Smooth muscle cell (in vitro differentiated cells): ENCODE measurements around the gene TTC16. TPM values are rescaled to one million over a fixed set of nuclear protein-coding genes. Genes with fewer than 3 reads are reported as not detected.

Source experiments
- DNase-seq: peaks from one replicate; lab custom pipeline; 2025; ENCODE audit not compliant: unreplicated experiment; lab: John Stamatoyannopoulos, UW
- H2AFZ ChIP-seq: fragments of 200-600 bp; sonication (generic); 2 replicates; pipeline ENCODE4 v1.6.0; 2016; ENCODE audit warnings: antibody characterized with exemption, low read depth, mild to moderate bottlenecking
- H3F3A ChIP-seq: fragments of 200-600 bp; sonication (generic); 2 replicates; pipeline ENCODE4 v1.6.0; 2017; ENCODE audit warnings: antibody characterized with exemption, low read depth
- H3K27ac ChIP-seq: fragments of 200-600 bp; sonication (generic); 2 replicates; pipeline ENCODE4 v1.5.1; 2016; ENCODE audit warnings: low read depth, mild to moderate bottlenecking
- H3K27me3 ChIP-seq: fragments of 200-600 bp; sonication (generic); 2 replicates; pipeline ENCODE4 v1.6.1; 2016; ENCODE audit warnings: low read depth, mild to moderate bottlenecking
- H3K36me3 ChIP-seq: fragments of 200-600 bp; sonication (generic); 2 replicates; pipeline ENCODE4 v1.5.1; 2016; ENCODE audit warnings: low read depth
- H3K4me1 ChIP-seq: fragments of 200-600 bp; sonication (generic); 2 replicates; pipeline ENCODE4 v1.5.1; 2016; ENCODE audit warnings: low read depth
- H3K4me2 ChIP-seq: fragments of 200-600 bp; sonication (generic); 2 replicates; pipeline ENCODE4 v1.6.0; 2016; ENCODE audit warnings: mild to moderate bottlenecking
- H3K4me3 ChIP-seq: fragments of 200-600 bp; sonication (generic); 2 replicates; pipeline ENCODE4 v1.5.1; 2016; ENCODE audit warnings: mild to moderate bottlenecking
- H3K79me2 ChIP-seq: fragments of 200-600 bp; sonication (generic); 2 replicates; pipeline ENCODE4 v1.6.0; 2016; ENCODE audit warnings: low read depth, mild to moderate bottlenecking
- H3K9ac ChIP-seq: fragments of 200-600 bp; sonication (generic); 2 replicates; pipeline ENCODE4 v1.6.0; 2016; ENCODE audit warnings: low read depth
- H3K9me3 ChIP-seq: fragments of 200-600 bp; sonication (generic); replicated peaks from 2 replicates; pipeline ENCODE4 v1.5.1; 2016; ENCODE audit warnings: low read depth
- H4K20me1 ChIP-seq: fragments of 200-600 bp; sonication (generic); 2 replicates; pipeline ENCODE4 v1.6.0; 2016; ENCODE audit warnings: low read depth
- CTCF ChIP-seq: fragments of 200-600 bp; sonication (generic); IDR thresholded peaks from 2 replicates; pipeline ENCODE4 v1.5.1; 2017; ENCODE audit warnings: borderline replicate concordance, mild to moderate bottlenecking, antibody characterized with exemption; ENCODE audit not compliant: insufficient read depth, poor library complexity, severe bottlenecking
- WGBS: methylation state at CpG from one replicate; pipeline ENCODE4 v1.1.7; 2016; ENCODE audit warnings: low lambda C conversion rate; 5-methylcytosine and 5-hydroxymethylcytosine counted together
- polyA plus RNA-seq: library from polyadenylated mRNA; unstranded; fragments of >200 nt; fragmentation: Nextera tagmentation; extraction: Ambion mirVana; gene quantifications from 2 replicates; pipeline ENCODE4 v1.2.1, GENCODE V29; 2016
- total RNA-seq: library from RNA; depleted of rRNA; stranded (reverse); fragments of >200 nt; gene quantifications from 2 replicates; pipeline ENCODE4 v1.2.3, GENCODE V29; 2014

The TTC16 gene
- total and polyA plus RNA-seq, 2 experiments from 2014 or later, result 0.22 TPM; not detected in 1

- 96% methylated on average over 9 of the region's 9 CpGs for WGBS
- no peaks in the 10 kb centered on the region for H3K36me3 ChIP-seq
- no peaks in the 10 kb centered on the region for H3F3A ChIP-seq
- no peak for TF ChIP-seq CTCF
- H3K9ac ChIP-seq, result no peak overlapping the region
- H3K4me2 ChIP-seq, result no peak overlapping the region
- H3K9me3 ChIP-seq, result no peaks in the 10 kb centered on the region
- no peaks in the 10 kb centered on the region for H3K79me2 ChIP-seq
- no peak overlapping the region for H3K27ac ChIP-seq
- no peak overlapping the region for H2AFZ ChIP-seq
- peaks cover 11% of the 10 kb centered on the region for H3K4me1 ChIP-seq
- no peaks in the 10 kb centered on the region for H3K27me3 ChIP-seq
- no peaks in the 10 kb centered on the region for H4K20me1 ChIP-seq
- no peak for DNase-seq
- no peak overlapping the region for H3K4me3 ChIP-seq
Measured at GRCh38 chr9:127711226-127711701, 4.6 kb upstream of the TTC16 start.

DNA sequence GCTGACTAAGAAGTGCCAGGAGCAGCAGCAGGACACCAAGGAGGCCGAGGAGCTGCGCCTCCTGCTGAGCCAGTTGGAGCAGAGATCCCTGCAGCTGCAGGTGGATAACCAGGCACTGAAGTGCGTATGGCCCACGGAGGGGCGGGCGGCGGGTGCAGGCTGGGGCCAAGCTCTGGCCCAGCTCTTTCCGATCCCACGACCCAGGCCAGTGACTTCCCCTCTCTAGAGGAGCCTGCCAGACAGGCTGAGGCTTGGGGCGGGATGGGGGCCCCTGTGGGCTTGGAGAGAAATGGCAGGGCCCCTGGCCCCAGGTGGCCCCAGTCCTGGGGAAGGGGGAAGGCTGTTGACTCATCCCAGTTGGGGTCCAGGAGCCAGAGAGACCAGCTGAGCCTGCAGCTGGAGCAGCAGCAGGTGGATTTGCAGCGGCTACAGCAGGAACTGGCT is 4.0 kb upstream of the TTC16 start:
- no peaks in the 10 kb centered on the region for H3K9me3 ChIP-seq
- no peaks in the 10 kb centered on the region for H3F3A ChIP-seq
- no peak overlapping the region for H3K9ac ChIP-seq
- H3K4me2 ChIP-seq, result no peak overlapping the region
- no peak overlapping the region for H3K4me3 ChIP-seq
- no peak overlapping the region for H3K27ac ChIP-seq
- no peaks in the 10 kb centered on the region for H3K27me3 ChIP-seq
- no peak for DNase-seq
- H3K36me3 ChIP-seq, result no peaks in the 10 kb centered on the region
- H2AFZ ChIP-seq, result no peak overlapping the region
- H4K20me1 ChIP-seq, result no peaks in the 10 kb centered on the region
- peaks cover 11% of the 10 kb centered on the region for H3K4me1 ChIP-seq
- WGBS, result 81% methylated on average over 11 of the region's 11 CpGs
- no peak for TF ChIP-seq CTCF
- no peaks in the 10 kb centered on the region for H3K79me2 ChIP-seq

DNA sequence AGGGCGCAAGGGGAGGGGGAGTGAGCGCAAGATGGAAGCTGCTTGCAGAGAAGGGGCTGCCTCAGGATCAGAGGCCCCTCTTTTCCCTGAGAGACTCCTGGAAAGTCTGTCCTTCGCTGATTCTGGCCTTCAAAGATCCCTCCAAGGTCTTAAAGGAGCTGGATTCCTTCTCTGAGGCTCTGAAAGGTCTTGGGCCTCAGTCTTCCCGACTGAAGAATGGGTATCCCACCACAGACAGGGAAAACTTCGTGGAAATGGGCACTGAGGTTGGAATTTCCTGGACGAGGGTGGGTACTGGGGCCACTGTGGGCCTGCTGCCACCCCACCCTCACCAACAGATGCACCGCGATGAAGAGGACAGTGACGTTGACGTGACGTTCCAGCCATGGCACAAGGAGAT is 3.5 kb upstream of the TTC16 start:
- Histone ChIP-seq H4K20me1 (no peaks in the 10 kb centered on the region), H3K79me2 (no peaks in the 10 kb centered on the region), H3K9me3 (no peaks in the 10 kb centered on the region), H3K4me3 (no peak overlapping the region), H2AFZ (no peak overlapping the region), H3K4me2 (no peak overlapping the region), H3K36me3 (no peaks in the 10 kb centered on the region), H3F3A (no peaks in the 10 kb centered on the region), H3K27me3 (no peaks in the 10 kb centered on the region), H3K27ac (no peak overlapping the region), H3K9ac (no peak overlapping the region), H3K4me1 (peaks cover 11% of the 10 kb centered on the region)
- TF ChIP-seq CTCF, result no peak
- DNase-seq, result no peak
- 85% methylated on average over 11 of the region's 11 CpGs for WGBS

- WGBS, result 98% methylated on average over 10 of the region's 10 CpGs
- Histone ChIP-seq H2AFZ (no peak overlapping the region), H3K9me3 (no peaks in the 10 kb centered on the region), H4K20me1 (no peaks in the 10 kb centered on the region), H3K27me3 (no peaks in the 10 kb centered on the region), H3K4me3 (no peak overlapping the region), H3K27ac (no peak overlapping the region), H3K4me2 (no peak overlapping the region), H3F3A (no peaks in the 10 kb centered on the region), H3K79me2 (no peaks in the 10 kb centered on the region), H3K4me1 (peaks cover 11% of the 10 kb centered on the region), H3K9ac (no peak overlapping the region), H3K36me3 (no peaks in the 10 kb centered on the region)
- TF ChIP-seq CTCF, result no peak
- DNase-seq, result no peak
Measured at GRCh38 chr9:127712867-127713266, 3.0 kb upstream of the TTC16 start.
